Activated CD4-positive, alpha-beta T cell treated with anti-CD3 and anti-CD28 coated beads, Interleukin-2, Interleukin-4, amounts not matched to agents 100 ng/mL and 50 ng/mL, durations not matched to agents 16 hours and 8 hours (primary cell): ENCODE measurements around the gene MMP24.
A peak's percentile ranks its signal among the peaks of the same experiment; 100 is the strongest.

Source experiments
- DNase-seq: peaks from one replicate; pipeline ENCODE4 v3.0.0-alpha.2; 2020; ENCODE audit warnings: low spot score

The MMP24 gene

GRCh38 chr20:35279040-35279439 lies 52.5 kb downstream of the MMP24 start:
- no peak for DNase-seq

GRCh38 chr20:35279533-35280174 lies 53.2 kb downstream of the MMP24 start:
- DNase-seq, result no peak

- DNase-seq, result no peak
Measured at GRCh38 chr20:35280523-35280922, 54.0 kb downstream of the MMP24 start.

GRCh38 chr20:35281506-35282101 lies 55.1 kb downstream of the MMP24 start:
- DNase-seq, result no peak

- no peak for DNase-seq
Measured at GRCh38 chr20:35283441-35284266, 57.2 kb downstream of the MMP24 start.

GRCh38 chr20:35284267-35284991 lies 57.9 kb downstream of the MMP24 start, which contains the start of gene EIF6:
TSS of gene EIF6 (minus strand) at chr20:35284772. CDS start at chr20:35284487, 285 bp downstream.
- DNase-seq, result peak; percentile 88

GRCh38 chr20:35284992-35285805 lies 58.7 kb downstream of the MMP24 start:
- no peak for DNase-seq

GRCh38 chr20:35285806-35286076 lies 59.3 kb downstream of the MMP24 start:
- DNase-seq, result no peak

GRCh38 chr20:35286077-35286898 lies 59.8 kb downstream of the MMP24 start:
- no peak for DNase-seq

- DNase-seq, result no peak
Measured at GRCh38 chr20:35286899-35287508, 60.5 kb downstream of the MMP24 start.

GRCh38 chr20:35287509-35288324 lies 61.2 kb downstream of the MMP24 start:
- DNase-seq, result no peak

- DNase-seq, result no peak
Measured at GRCh38 chr20:35288325-35289060, 62.0 kb downstream of the MMP24 start.

- DNase-seq, result no peak
Measured at GRCh38 chr20:35290186-35290886, 63.8 kb downstream of the MMP24 start.

GRCh38 chr20:35290887-35291417 lies 64.5 kb downstream of the MMP24 start:
- DNase-seq, result no peak

GRCh38 chr20:35291654-35292503 lies 65.4 kb downstream of the MMP24 start, which contains the start of gene FAM83C:
TSS of gene FAM83C (minus strand) at chr20:35292425. CDS start at chr20:35292304, 121 bp downstream.
- no peak for DNase-seq

GRCh38 chr20:35292504-35293285 lies 66.2 kb downstream of the MMP24 start:
- no peak for DNase-seq
